Stimulated activated CD4-positive, alpha-beta T cell treated with anti-CD3 and anti-CD28 coated beads, Interleukin-15, amount 100 ng/mL, for 1 hour (primary cell): Measurements from ENCODE around the gene SLC39A11.
"Not testable (repeated sequence)": the region's sequence is repeated elsewhere in the genome, so short reads cannot be mapped to it uniquely, and the experiment has no call there.

ENCODE experiments used
- DNase-seq, 2 donors: peaks; one replicate each; pipeline ENCODE4 v3.0.0-alpha.2; 2020; ENCODE audit warnings: low read depth in 1 of 2, low spot score in 1 of 2

Gene SLC39A11

GRCh38 chr17:72839131-72839725, 253.3 kb downstream of the SLC39A11 start:
- DNase-seq = no peak

GRCh38 chr17:72838581-72838980, 253.9 kb downstream of the SLC39A11 start:
- DNase-seq = no peak

- DNase-seq = no peak
Measured at GRCh38 chr17:72838068-72838467, 254.4 kb downstream of the SLC39A11 start.

- no peak for DNase-seq
Measured at GRCh38 chr17:72837335-72837734, 255.2 kb downstream of the SLC39A11 start.

- DNase-seq = no peak
Measured at GRCh38 chr17:72833128-72833765, 259.2 kb downstream of the SLC39A11 start.

GRCh38 chr17:72832306-72832705, 260.2 kb downstream of the SLC39A11 start:
- no peak for DNase-seq

GRCh38 chr17:72829883-72830282, 262.6 kb downstream of the SLC39A11 start:
- no peak for DNase-seq

GRCh38 chr17:72826602-72827001, 265.9 kb downstream of the SLC39A11 start:
- no peak for DNase-seq

GRCh38 chr17:72826059-72826458, 266.4 kb downstream of the SLC39A11 start:
- DNase-seq = not testable (repeated sequence)

GRCh38 chr17:72825218-72825617, 267.3 kb downstream of the SLC39A11 start:
- DNase-seq = no peak

- not testable (repeated sequence) for DNase-seq
Measured at GRCh38 chr17:72824267-72824666, 268.2 kb downstream of the SLC39A11 start.

- no peak for DNase-seq
Measured at GRCh38 chr17:72822358-72823023, 270.0 kb downstream of the SLC39A11 start.

- DNase-seq = no peak
Measured at GRCh38 chr17:72816406-72816805, 276.1 kb downstream of the SLC39A11 start.

GRCh38 chr17:72813481-72813880, 279.0 kb downstream of the SLC39A11 start:
- DNase-seq = no peak

GRCh38 chr17:72812823-72813222, 279.7 kb downstream of the SLC39A11 start:
- DNase-seq = no peak

- no peak for DNase-seq
Measured at GRCh38 chr17:72811976-72812687, 280.4 kb downstream of the SLC39A11 start.

- no peak for DNase-seq
Measured at GRCh38 chr17:72810991-72811508, 281.4 kb downstream of the SLC39A11 start.

GRCh38 chr17:72806011-72806410, 286.5 kb downstream of the SLC39A11 start:
- no peak for DNase-seq

- DNase-seq = no peak
Measured at GRCh38 chr17:72804949-72805707, 287.4 kb downstream of the SLC39A11 start.

- DNase-seq = no peak
Measured at GRCh38 chr17:72802726-72803125, 289.8 kb downstream of the SLC39A11 start.

GRCh38 chr17:72797142-72797541, 295.3 kb downstream of the SLC39A11 start:
- no peak for DNase-seq
